CD4-positive, alpha-beta T cell treated with Interleukin-10 for 1 hour (primary cell): ENCODE measurements around the gene TIPARP.

ENCODE experiments used
- DNase-seq: peaks from one replicate; pipeline ENCODE4 v3.0.0-alpha.2; 2020

The TIPARP gene

DNA sequence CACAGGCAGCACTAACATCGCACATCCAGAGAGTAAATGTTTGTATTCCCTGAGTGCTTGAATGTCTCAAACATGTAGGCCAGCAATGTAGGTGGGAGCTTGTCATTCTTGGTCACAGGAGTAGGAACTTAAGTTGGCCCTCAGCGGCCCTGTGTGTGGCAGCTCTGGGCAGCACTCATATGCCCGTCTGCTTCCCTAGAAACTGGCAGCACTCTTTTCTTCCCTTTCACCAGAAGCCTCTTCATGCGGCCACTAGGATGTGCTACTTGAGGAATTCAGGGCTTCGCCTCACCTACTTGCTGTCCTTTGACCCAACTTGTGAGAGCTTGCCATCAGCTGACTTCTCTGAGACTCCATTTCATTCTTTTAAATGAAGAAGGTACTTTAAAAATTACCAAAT is 69.5 kb downstream of the TIPARP start:
- no peak for DNase-seq

GRCh38 chr3:156744631-156745030 is 70.2 kb downstream of the TIPARP start:
- no peak for DNase-seq

- DNase-seq, result no peak
Measured at GRCh38 chr3:156745766-156746165, 71.4 kb downstream of the TIPARP start.

GRCh38 chr3:156747046-156747445 is 72.7 kb downstream of the TIPARP start:
- no peak for DNase-seq

DNA sequence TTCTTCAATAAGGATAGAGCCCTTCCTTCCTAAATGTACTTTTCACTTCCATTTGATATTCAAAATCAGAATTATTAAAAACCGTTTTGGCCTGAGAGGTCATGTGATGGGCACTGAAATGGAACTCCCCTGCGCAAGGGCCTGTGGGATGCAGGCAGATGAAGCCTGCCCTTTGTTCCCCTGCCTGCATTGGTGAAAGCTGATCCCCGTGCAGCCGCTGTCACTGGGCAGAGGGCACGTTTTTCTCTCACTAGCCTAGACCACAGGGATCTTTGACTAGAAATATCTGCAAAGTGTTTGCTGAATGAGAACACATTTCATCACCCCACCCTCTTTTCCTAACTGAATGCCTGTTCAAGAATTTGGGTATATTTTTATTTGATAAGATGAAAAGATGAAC is 74.9 kb downstream of the TIPARP start:
- DNase-seq, result no peak

DNA sequence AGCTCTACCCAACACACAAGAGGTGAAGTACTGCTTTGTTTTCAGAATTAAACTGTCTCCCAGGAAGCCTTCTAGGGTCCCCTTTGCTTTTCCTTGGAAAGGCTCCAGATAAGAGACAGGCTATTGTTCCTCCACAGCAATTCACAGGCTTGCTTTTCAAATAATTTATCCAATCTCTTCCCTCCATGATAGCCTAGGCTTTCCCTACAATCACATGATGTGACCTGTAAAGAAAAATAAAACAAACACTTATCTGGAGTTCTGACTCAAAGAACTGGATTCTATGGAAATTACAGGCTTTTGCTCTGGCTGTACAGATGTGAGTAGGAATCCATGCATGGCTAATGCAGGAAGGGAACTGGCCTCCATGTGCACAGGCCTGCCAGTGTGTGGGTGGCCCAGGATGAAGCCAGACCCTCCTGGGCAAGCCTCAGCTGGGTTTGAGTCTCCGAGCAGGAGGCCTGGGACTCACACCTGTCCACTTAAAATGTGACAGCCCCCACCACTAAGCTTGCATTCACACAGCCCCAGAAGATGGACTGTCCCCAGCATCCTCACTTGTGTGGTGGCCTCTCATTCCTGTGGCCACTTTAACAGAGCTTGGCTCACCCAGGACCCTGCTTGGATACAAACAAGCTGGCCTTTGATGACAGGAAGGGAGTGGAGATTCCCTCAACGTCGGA is 75.9 kb downstream of the TIPARP start:
- no peak for DNase-seq

- DNase-seq, result no peak
Measured at GRCh38 chr3:156750874-156751245, 76.5 kb downstream of the TIPARP start.

DNA sequence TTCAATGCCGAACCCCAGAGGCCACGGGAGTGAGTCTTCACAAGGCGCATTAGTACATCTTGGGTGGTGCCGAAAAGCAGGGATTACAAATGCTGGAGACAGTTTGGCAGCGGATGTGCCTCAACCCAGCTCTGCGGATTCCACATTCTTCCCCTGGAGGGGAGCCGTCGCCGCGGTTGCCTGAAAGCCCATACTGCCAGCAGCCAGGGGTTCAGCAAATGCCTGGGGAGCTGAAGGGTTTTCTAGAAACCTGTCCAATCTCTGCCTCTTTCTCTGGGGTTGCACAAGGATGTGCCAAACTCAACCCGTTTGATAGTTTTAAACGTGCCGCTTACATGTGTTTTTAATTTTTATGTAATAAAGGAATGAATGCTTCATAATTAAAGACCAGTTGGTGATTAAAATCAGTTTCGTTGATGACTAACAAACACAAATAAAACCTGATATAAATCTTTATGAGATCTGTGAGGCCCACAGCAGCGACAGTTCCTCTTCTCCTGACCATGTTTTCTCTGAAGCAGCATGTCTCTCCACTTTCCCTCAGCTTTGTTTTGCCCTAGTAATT is 77.2 kb downstream of the TIPARP start:
- no peak for DNase-seq
